CD4-positive, alpha-beta T cell treated with Interleukin-12 subunit alpha and Interleukin-12 subunit beta, for 1 hour (primary cell): ENCODE data around the gene C11orf97.
"Not testable (repeated sequence)": the region's sequence is repeated elsewhere in the genome, so short reads cannot be mapped to it uniquely, and the experiment has no call there.

Experiments used
- DNase-seq: peaks from one replicate; pipeline ENCODE4 v3.0.0-alpha.2; 2020

C11orf97 gene, protein sequence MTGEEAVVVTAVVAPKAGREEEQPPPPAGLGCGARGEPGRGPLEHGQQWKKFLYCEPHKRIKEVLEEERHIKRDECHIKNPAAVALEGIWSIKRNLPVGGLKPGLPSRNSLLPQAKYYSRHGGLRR

DNA sequence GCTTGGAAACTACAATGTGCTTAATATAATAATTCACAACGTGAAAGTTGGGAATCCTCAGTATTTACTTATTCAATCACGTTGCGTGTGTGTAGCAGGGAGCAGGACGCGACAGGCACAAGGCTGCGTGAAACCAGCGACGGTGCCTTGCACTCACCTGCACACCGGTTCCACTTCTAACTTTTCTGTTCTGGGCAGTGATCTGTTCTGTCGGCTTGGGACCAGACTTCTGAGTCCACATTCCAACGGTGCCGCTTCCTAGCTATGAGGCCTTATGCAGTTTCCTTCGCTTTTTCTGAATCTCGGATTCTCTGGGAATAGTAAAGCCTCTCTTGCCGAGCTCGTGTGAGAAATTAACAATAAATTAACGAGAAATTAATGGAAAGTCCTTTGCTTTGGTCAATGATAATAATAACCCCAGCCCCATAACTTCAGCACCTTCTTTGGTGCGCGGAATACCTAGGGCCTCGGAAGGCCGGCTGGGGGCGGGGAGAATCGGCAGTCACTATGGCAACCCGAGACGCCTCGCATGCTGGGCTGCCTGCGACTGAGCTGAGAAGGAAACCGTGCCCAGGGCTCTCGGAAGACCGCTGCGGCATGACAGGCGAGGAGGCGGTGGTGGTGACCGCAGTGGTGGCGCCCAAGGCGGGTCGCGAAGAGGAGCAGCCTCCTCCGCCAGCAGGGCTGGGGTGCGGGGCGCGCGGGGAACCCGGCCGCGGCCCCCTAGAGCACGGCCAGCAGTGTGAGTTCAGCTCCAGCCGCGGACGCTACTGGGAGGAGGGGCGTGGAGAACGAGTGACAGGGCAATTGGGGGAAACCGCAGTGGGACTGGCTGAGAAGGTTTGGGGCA is at the start of gene C11orf97:
Gene C11orf97 (plus strand): TSS at position 530 of the 850 bp plus-strand sequence. CDS start 68 bp downstream, at position 598.
- peak; percentile 64 for DNase-seq

- DNase-seq = no peak
Observed at GRCh38 chr11:94469416-94469815, 42.8 kb upstream of the C11orf97 start.

- DNase-seq = peak; percentile 31
Observed at GRCh38 chr11:94472916-94473799, 39.1 kb upstream of the C11orf97 start.

DNA sequence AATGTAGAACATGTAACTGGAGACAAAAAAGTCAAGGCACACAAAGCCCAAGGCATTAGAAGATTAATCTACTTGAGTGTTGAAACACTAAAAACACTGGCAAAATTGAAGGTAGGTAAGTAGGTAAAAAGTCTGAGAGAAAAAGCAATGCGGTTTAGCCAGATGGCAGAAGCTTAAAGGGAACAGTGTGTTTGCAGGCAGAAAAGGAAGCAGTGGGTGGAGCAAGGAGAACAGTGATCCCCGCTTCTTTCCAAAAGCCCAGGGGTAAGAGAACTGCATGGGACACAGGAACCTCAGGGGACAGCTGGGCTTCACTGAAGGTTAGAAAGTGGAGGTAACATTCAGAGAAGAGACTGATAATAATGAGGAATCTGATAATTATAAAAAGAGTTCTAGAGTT is 34.6 kb upstream of the C11orf97 start:
- no peak for DNase-seq

- no peak for DNase-seq
Observed at GRCh38 chr11:94481342-94481741, 30.9 kb upstream of the C11orf97 start.

DNA sequence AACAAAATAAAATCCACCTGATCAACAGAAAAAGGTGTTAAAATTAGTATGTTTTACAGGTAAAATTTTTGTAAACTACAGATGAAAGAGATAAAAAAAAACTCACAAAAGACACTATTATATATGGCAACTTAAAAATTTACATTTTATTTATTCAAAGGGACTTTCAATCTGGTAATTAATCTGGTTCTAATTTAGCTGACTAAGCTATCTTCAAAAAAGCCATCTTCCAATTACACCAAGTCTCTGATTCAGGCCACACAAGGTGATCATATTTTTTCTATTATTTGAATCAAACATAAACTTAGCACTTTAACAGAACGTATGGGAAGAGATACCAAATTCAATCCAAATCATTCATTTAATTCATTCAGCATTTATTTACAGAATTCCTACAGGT is 26.2 kb upstream of the C11orf97 start:
- DNase-seq = no peak

DNA sequence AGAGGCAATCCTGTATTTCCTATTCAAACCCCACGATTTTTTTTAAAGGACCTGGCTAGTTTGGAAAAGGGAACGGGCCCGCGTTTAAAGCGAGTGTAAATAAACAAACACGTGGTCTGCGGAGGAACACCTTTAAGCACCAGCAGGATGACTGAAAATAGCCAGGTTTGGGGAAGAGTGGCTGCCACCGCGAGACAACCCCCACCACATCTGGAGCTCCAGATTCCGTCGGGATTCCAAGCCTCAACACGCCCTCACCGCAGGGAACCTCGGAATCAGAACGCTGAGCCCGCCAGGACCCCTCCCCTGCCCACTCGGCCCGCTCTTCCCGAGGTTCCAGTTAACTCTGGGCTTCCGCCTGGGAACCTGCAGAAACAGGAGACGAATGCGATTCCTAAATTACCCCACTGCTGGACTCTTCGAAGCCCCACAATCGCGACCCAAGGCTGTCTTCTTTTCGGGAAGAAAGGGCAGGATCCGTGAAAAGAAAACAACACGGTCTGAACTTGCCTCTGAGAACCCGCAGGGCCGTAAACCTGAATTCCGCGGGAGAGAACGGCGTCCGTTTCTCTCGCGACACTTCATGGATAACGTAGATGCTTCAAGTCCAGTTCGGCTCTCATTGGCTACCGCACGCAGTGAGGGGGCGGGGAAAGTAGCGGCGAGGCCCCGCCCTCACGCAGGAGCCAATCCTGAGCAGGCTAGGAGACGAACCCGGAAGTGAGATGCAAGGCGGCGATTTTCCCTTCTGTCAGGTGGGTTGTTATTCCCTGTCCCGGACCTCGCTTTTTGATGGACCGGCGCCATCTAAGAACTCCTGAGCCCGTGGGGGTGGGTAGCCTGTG is 18.8 kb upstream of the C11orf97 start, which contains the start of the genes ANKRD49 and MRE11:
Gene ANKRD49 (plus strand): TSS at position 704 of the 845 bp plus-strand sequence. CDS start 2,710 bp downstream, outside the sequence.
Gene MRE11 (minus strand): TSS at position 564 of the 845 bp plus-strand sequence. CDS start 1,043 bp downstream, outside the sequence.
- peak; percentile 97 for DNase-seq

DNA sequence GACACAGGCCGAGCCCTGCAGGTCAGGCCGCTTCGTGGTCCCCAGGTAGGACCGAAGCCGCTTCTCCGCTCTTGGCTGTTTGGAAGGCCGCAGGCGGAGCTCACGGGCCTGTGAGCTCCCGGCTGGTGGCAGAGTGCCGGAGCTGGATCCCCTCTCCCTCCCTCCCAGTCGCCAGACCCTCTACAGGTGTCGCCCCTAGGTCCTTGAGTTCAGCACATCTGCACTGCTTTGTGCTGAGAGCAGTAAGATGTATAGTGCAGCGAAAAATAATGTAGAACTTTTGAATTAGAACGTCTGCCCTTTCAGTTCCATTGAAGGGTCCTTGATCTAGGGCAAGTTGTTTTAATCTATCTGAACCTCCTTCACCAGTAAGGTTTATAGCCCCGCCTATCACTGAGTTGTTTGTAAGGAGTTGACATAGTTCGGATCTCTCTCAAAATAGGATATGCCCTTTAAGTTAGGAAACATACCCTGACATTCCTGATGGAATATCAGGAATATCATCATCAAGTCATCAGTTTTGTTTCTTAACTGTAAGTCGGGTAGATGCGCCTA is 18.1 kb upstream of the C11orf97 start:
- DNase-seq = no peak

- no peak for DNase-seq
Observed at GRCh38 chr11:94500181-94500580, 12.1 kb upstream of the C11orf97 start.

DNA sequence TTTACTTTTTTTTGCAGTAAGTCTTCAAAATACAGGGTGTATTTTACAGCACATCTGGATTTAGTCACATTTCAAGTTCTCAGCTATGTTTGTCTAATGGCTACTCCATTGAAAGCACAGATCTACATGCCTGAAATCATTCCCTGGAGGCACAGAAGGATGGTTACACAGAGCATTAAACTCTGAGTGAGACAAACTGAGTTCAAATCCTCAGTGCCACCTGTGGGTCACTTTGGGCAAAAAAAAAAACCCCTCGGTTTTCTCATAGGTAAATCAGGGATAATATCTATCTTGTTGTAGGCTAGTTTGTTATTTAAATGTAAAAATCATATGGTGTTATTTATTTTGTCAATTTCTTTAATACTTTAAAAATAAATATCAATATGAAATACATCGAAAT is 10.7 kb upstream of the C11orf97 start:
- no peak for DNase-seq

GRCh38 chr11:94504689-94505293 is 7.5 kb upstream of the C11orf97 start:
- peak; percentile 65 for DNase-seq

- not testable (repeated sequence) for DNase-seq
Observed at GRCh38 chr11:94506513-94506912, 5.7 kb upstream of the C11orf97 start.

GRCh38 chr11:94507485-94507884 is 4.8 kb upstream of the C11orf97 start:
- DNase-seq = no peak

DNA sequence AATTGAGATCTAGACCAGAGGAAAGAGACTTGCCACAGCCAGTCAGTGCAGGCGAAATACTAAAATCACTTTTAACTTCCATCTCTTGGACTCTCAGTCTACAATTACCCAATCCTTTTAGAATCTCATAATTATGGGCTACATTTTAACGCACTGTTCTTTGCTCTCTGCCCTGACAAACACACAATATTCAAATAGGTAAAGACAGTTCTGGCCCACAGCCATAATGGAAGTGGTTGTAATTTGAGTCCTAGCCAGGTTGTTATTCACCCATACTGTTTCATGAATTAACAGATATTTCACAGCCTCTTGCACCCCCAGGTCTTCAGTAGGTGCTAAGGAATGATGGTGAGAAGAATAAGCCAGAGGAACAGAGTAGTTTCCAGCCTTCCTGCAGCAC is 830 bp downstream of the C11orf97 start:
- DNase-seq = no peak

GRCh38 chr11:94515398-94515797 is 3.1 kb downstream of the C11orf97 start:
- DNase-seq = no peak

- DNase-seq = no peak
Observed at GRCh38 chr11:94516725-94517124, 4.5 kb downstream of the C11orf97 start.

- no peak for DNase-seq
Observed at GRCh38 chr11:94518300-94518699, 6.0 kb downstream of the C11orf97 start.

DNA sequence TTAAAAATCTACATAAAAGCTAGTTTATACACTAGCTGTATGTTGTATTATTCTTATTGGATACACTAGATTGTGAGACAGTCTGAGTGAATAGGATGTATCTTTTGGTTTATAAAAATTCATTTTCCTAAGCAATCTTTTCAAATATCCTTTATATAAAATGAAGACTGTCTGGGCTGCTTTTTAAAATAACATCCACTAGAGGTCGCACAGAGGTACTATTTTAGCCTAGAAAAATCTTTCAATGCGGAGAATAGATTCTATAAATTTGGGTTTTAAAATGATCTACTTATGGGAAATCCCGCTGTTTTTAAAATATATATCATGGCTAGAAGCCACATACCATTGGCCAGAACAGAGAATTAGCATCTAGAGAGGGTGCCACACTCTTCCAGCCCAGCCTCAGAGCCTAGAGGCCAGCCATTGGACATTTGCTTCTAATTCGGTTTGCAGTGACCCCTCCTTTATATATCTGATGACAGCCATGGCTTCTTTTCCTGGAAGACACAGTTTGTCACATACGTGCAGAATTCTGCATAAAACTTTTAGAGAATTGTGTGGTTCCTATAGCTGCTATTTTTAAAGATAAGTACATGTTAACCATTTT is 7.3 kb downstream of the C11orf97 start:
- DNase-seq = peak; percentile 47

GRCh38 chr11:94521684-94522083 is 9.4 kb downstream of the C11orf97 start:
- DNase-seq = no peak

DNA sequence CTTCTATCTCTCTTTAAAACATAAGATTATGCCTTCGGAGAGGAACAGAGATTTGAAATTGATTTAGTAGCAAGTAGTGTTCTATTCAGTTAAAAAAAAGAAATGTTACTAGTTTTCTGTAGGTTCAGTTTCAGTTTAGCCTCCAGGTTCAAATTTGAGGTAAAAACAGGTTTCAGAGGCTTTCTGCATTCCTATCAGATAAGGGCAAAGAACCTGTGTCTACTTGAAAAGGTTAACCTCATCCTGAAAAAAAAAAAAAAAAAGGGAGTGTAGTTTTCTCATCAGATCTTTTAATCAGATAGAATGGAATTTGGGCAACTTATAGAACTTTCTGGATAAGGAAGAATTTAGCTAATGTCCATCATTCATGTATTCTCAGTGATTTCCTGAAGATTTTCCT is 12.1 kb downstream of the C11orf97 start:
- DNase-seq = no peak
